GM12872 (cell line): ENCODE measurements around the gene ZNF304.

Source experiments
- TF ChIP-seq, protein P1 (sequence below): IDR thresholded peaks from 3 replicates; pipeline ENCODE4 v1.5.1; 2011; ENCODE audit warnings: low read depth, mild to moderate bottlenecking, low read length, moderate library complexity; ENCODE audit not compliant: insufficient read depth

Gene ZNF304

DNA sequence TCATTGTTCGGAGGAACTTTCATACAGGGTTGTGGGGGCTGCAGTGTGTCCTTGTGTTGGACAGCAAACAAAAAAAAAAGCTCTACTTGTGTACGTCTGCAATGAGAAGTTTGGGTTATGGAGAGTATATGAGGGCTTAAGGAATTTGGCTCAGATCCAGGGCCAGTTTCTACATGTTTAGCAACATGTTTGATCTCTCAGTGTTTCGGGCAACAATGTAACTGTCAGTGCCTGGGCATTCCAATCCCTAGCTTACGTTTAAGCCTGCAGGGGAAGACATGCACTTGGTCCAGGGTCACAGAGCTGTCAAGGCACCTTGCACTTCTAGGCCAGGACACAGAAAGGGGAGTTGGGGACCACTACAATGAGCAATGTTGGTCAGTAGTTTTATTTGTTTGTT is 16.9 kb upstream of the ZNF304 start:
- TF ChIP-seq, protein P1, sequence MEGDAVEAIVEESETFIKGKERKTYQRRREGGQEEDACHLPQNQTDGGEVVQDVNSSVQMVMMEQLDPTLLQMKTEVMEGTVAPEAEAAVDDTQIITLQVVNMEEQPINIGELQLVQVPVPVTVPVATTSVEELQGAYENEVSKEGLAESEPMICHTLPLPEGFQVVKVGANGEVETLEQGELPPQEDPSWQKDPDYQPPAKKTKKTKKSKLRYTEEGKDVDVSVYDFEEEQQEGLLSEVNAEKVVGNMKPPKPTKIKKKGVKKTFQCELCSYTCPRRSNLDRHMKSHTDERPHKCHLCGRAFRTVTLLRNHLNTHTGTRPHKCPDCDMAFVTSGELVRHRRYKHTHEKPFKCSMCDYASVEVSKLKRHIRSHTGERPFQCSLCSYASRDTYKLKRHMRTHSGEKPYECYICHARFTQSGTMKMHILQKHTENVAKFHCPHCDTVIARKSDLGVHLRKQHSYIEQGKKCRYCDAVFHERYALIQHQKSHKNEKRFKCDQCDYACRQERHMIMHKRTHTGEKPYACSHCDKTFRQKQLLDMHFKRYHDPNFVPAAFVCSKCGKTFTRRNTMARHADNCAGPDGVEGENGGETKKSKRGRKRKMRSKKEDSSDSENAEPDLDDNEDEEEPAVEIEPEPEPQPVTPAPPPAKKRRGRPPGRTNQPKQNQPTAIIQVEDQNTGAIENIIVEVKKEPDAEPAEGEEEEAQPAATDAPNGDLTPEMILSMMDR, result no peak

DNA sequence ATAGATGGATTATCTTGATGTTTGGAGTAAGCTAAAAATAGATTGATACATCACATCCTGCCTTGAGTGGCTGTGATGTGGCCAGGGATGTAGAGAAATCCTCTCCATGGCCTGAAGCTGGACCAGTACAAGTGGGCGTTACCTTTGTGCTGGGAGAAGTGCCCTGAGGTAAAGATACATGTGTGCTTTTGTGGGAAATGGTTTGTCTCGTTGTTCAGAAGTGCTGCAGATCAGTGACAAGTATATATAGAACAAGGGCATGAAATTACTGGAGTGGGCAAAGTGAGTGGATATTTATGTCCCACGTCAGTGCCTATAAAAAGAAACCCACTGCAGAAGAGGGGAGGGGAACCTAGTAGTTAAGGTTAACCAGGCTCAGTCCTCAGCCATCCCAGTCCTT is 12.2 kb upstream of the ZNF304 start:
- TF ChIP-seq, protein P1, result no peak

DNA sequence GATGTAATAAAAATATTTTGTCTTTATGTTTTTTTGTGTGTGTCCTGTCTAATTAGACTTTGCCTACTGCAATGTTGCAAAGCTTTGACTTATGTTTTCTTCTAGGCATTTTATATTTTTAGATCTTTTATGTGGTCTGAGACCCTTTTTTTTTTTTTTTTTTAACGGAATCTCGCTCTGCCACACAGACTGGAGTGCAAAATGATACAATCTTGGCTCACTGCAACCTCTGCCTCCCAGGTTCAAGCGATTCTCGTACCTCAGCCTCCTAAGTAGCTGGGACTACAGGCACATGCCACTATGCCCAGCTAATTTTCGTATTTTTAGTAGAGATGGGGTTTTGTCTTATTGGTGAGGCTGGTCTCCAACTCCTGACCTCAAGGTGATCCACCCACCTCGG is 8.5 kb upstream of the ZNF304 start:
- TF ChIP-seq, protein P1, result no peak

DNA sequence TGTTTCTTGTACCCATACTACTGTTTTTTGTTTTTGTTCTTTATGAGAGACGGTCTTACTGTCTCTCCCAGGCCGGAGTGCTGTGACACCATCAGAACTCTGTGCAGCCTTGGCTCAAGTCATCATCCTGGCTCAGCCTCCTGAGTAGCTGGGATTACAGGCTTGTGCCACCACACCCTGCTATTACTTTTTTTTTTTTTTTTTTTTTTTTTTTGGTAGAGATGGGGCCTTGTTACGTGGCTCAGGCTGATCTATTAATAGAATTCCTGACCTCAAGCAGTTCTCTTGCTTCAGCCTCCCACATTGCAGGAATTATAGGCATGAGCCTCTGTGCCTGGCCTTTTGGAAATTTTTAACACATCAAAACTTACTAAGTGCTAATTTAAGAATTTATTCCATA is 2.9 kb upstream of the ZNF304 start:
- TF ChIP-seq, protein P1, result no peak

DNA sequence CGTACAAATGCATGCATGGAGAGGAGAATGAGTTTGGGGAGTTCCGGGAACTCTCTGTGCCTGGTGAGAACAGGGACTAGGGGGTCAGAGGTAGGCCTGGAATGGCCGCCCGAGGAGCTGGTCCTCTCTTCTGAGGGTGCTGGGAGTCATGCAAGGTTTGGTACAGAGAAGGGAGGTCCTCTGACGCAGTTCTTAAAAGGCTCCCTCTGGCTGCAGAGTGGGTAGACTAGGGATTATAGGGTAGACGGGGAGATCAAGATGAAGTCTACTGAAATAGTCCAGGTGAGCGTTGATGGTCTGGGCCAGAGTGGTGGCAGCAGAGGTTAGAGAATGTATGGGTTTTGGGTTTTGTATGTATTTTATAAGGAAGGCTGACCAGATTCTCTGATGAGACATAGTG is 796 bp downstream of the ZNF304 start:
- TF ChIP-seq, protein P1, result no peak

DNA sequence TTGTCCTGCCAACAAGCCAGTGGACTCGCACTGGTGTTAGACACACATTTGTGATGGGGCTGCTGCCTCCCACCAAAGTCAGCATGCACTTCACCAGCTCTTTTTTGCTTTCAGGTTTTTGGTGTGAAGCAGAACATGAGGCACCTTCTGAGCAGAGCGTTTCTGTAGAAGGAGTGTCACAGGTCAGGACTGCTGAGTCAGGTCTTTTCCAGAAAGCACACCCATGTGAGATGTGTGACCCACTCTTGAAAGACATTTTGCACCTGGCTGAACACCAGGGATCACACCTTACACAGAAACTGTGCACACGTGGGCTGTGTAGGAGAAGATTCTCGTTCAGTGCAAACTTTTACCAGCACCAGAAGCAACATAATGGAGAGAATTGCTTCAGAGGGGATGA is 4.8 kb downstream of the ZNF304 start:
- TF ChIP-seq, protein P1, result no peak

DNA sequence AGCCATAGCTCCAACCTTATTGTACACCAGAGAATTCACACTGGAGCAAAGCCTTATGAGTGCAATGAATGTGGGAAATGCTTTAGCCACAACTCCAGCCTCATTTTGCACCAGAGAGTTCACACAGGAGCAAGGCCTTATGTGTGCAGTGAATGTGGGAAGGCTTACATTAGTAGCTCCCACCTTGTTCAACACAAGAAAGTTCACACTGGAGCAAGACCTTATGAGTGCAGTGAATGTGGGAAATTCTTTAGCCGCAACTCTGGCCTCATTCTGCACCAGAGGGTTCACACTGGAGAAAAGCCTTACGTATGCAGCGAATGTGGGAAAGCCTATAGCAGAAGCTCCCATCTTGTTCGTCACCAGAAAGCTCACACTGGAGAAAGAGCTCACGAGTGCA is 6.3 kb downstream of the ZNF304 start:
- TF ChIP-seq, protein P1, result no peak

DNA sequence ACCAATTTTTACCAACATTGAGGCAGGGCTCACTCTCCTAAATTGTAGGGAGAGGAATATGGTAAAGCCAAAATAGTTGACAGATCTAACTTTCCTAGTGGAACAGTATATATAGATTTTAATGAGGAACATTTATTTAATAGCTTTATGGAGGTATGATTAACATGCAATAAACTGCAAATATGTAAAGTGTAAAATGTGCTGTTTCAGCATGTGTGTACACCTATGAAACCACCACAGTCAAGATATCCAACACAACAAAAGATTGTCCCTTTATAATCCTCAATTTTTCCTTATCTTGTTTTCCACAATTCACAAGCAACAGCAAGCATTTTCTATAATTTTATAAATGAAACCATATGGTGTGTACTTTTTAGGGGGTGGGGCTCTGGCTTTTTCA is 8.2 kb downstream of the ZNF304 start:
- TF ChIP-seq, protein P1, result no peak
